HUES64 (cell line): ENCODE data around the gene ERAS.
A peak's percentile ranks its signal among the peaks of the same experiment; 100 is the strongest.

ENCODE experiments used
- H3K27ac ChIP-seq: 2 replicates; pipeline ENCODE4 v1.7.0; 2013; ENCODE audit warnings: low read depth, low read length, inconsistent platforms
- H3K27me3 ChIP-seq: 2 replicates; pipeline ENCODE4 v1.6.1; 2013; ENCODE audit warnings: mild to moderate bottlenecking, low read length; ENCODE audit not compliant: insufficient read depth
- H3K36me3 ChIP-seq: 2 replicates; pipeline ENCODE4 v1.6.1; 2013; ENCODE audit warnings: mild to moderate bottlenecking, low read length; ENCODE audit not compliant: insufficient read depth
- H3K4me1 ChIP-seq: 2 replicates; pipeline ENCODE4 v1.6.1; 2013; ENCODE audit warnings: mild to moderate bottlenecking, low read length, moderate library complexity; ENCODE audit not compliant: insufficient read depth
- H3K4me3 ChIP-seq: 2 replicates; pipeline ENCODE4 v1.5.1; 2013; ENCODE audit warnings: mild to moderate bottlenecking, low read length, moderate library complexity
- H3K9ac ChIP-seq: 2 replicates; pipeline ENCODE4 v1.6.1; 2013; ENCODE audit warnings: mild to moderate bottlenecking, low read depth, low read length
- H3K9me3 ChIP-seq: 2 replicates; pipeline ENCODE4 v1.6.1; 2013; ENCODE audit warnings: low read depth, low read length; ENCODE audit not compliant: insufficient read depth
- WGBS: fragments of 150-250, 120-280 bp; methylation state at CpG from one replicate; pipeline ENCODE4 v1.1.7; 2013; ENCODE audit warnings: missing lambda C conversion rate; 5-methylcytosine and 5-hydroxymethylcytosine counted together

The ERAS gene

GRCh38 chrX:48800574-48801279 is 25.6 kb upstream of the ERAS start:
- peak overlapping the region; percentile 97 for H3K27ac ChIP-seq
- H3K9ac ChIP-seq, result peak overlapping the region; percentile 98
- 37% methylated on average over 15 of the region's 17 CpGs for WGBS
- H3K9me3 ChIP-seq, result no peaks in the 10 kb centered on the region
- no peaks in the 10 kb centered on the region for H3K27me3 ChIP-seq
- H3K36me3 ChIP-seq, result peaks cover 21% of the 10 kb centered on the region
- H3K4me3 ChIP-seq, result peak overlapping the region; percentile 89
- no peaks in the 10 kb centered on the region for H3K4me1 ChIP-seq

GRCh38 chrX:48801280-48802088 is 24.8 kb upstream of the ERAS start, which contains the start of gene HDAC6:
TSS of gene HDAC6 (plus strand) at chrX:48802067. CDS start at chrX:48802693, 626 bp downstream.
- no peaks in the 10 kb centered on the region for H3K4me1 ChIP-seq
- H3K27me3 ChIP-seq, result no peaks in the 10 kb centered on the region
- peak within 1 kb of the TSS; percentile 97 for H3K27ac ChIP-seq
- H3K9ac ChIP-seq, result peak within 1 kb of the TSS; percentile 98
- peak within 1 kb of the TSS; percentile 89 for H3K4me3 ChIP-seq
- no peaks in the 10 kb centered on the region for H3K9me3 ChIP-seq
- peaks cover 24% of the 10 kb centered on the region for H3K36me3 ChIP-seq
- WGBS, result under 1% methylated on average over 89 of the region's 89 CpGs

- Histone ChIP-seq H3K4me3 (peak overlapping the region; percentile 83), H3K9me3 (no peaks in the 10 kb centered on the region), H3K27me3 (no peaks in the 10 kb centered on the region), H3K36me3 (peaks cover 30% of the 10 kb centered on the region), H3K27ac (peak overlapping the region; percentile 96), H3K4me1 (no peaks in the 10 kb centered on the region), H3K9ac (peak overlapping the region; percentile 90)
- WGBS, result 5% methylated on average over 35 of the region's 40 CpGs
These were observed 24.0 kb upstream of the ERAS start for GRCh38 chrX:48802089-48802904.

- Histone ChIP-seq H3K36me3 (peaks cover 30% of the 10 kb centered on the region), H3K9ac (peak overlapping the region; percentile 90), H3K4me3 (peak overlapping the region; percentile 83), H3K9me3 (no peaks in the 10 kb centered on the region), H3K4me1 (no peaks in the 10 kb centered on the region), H3K27me3 (no peaks in the 10 kb centered on the region), H3K27ac (peak overlapping the region; percentile 96; the same call in 1 of the 2 replicates)
- 65% methylated on average over 4 of the region's 4 CpGs for WGBS
These were observed 23.5 kb upstream of the ERAS start for GRCh38 chrX:48802905-48803200.

- Histone ChIP-seq H3K9me3 (no peaks in the 10 kb centered on the region), H3K4me1 (no peaks in the 10 kb centered on the region), H3K27me3 (no peaks in the 10 kb centered on the region), H3K4me3 (no peak overlapping the region), H3K9ac (no peak overlapping the region), H3K27ac (no peak overlapping the region), H3K36me3 (peaks cover 30% of the 10 kb centered on the region)
- 88% methylated on average over 4 of the region's 4 CpGs for WGBS
These were observed 20.2 kb upstream of the ERAS start for GRCh38 chrX:48806081-48806480.

- Histone ChIP-seq H3K36me3 (peaks cover 8% of the 10 kb centered on the region), H3K4me3 (no peak overlapping the region), H3K4me1 (no peaks in the 10 kb centered on the region), H3K27ac (no peak overlapping the region), H3K9ac (no peak overlapping the region), H3K9me3 (no peaks in the 10 kb centered on the region), H3K27me3 (no peaks in the 10 kb centered on the region)
- WGBS, result 96% methylated on average over 8 of the region's 8 CpGs
These were observed 12.7 kb upstream of the ERAS start for GRCh38 chrX:48813644-48814043.

- no peaks in the 10 kb centered on the region for H3K9me3 ChIP-seq
These were observed 11.6 kb upstream of the ERAS start for GRCh38 chrX:48814722-48815121.

GRCh38 chrX:48815266-48815665 is 11.0 kb upstream of the ERAS start:
- no peaks in the 10 kb centered on the region for H3K27me3 ChIP-seq
- no peak overlapping the region for H3K4me3 ChIP-seq
- H3K27ac ChIP-seq, result no peak overlapping the region
- no peaks in the 10 kb centered on the region for H3K4me1 ChIP-seq
- 94% methylated on average over 8 of the region's 8 CpGs for whole genome bisulfite sequencing
- H3K9me3 ChIP-seq, result no peaks in the 10 kb centered on the region
- H3K9ac ChIP-seq, result no peak overlapping the region
- peaks cover 13% of the 10 kb centered on the region for H3K36me3 ChIP-seq

More at GRCh38 chrX:48814722-48815121, 11.6 kb upstream of the ERAS start:
- Histone ChIP-seq H3K4me3 (no peak overlapping the region), H3K36me3 (peaks cover 8% of the 10 kb centered on the region), H3K27ac (no peak overlapping the region), H3K4me1 (no peaks in the 10 kb centered on the region), H3K9ac (no peak overlapping the region), H3K27me3 (no peaks in the 10 kb centered on the region)
- 88% methylated on average over 8 of the region's 8 CpGs for WGBS

- H3K27ac ChIP-seq, result no peak overlapping the region
- H3K4me1 ChIP-seq, result no peaks in the 10 kb centered on the region
- no peak overlapping the region for H3K9ac ChIP-seq
- H3K9me3 ChIP-seq, result no peaks in the 10 kb centered on the region
- WGBS, result 92% methylated on average over 17 of the region's 18 CpGs
- no peak overlapping the region for H3K4me3 ChIP-seq
- H3K27me3 ChIP-seq, result no peaks in the 10 kb centered on the region
- H3K36me3 ChIP-seq, result peaks cover 17% of the 10 kb centered on the region
These were observed 10.1 kb upstream of the ERAS start for GRCh38 chrX:48816014-48816810.

GRCh38 chrX:48818098-48818497 is 8.2 kb upstream of the ERAS start:
- WGBS, result 95% methylated on average over 16 of the region's 16 CpGs
- Histone ChIP-seq H3K9ac (no peak overlapping the region), H3K4me1 (no peaks in the 10 kb centered on the region), H3K36me3 (peaks cover 24% of the 10 kb centered on the region), H3K4me3 (no peak overlapping the region), H3K9me3 (no peaks in the 10 kb centered on the region), H3K27me3 (no peaks in the 10 kb centered on the region), H3K27ac (no peak overlapping the region)
